GM19372 (cell line): ENCODE measurements around the gene PNRC2.
"Not testable (repeated sequence)": the region's sequence is repeated elsewhere in the genome, so short reads cannot be mapped to it uniquely, and the experiment has no call there.

ENCODE experiments used
- ATAC-seq: cut with Tn5 transposase; IDR thresholded peaks from one replicate; pipeline ENCODE4 v1.9.1; 2021; ENCODE audit warnings: mild to moderate bottlenecking, low read depth, moderate library complexity; ENCODE audit not compliant: unreplicated experiment

PNRC2 gene

DNA sequence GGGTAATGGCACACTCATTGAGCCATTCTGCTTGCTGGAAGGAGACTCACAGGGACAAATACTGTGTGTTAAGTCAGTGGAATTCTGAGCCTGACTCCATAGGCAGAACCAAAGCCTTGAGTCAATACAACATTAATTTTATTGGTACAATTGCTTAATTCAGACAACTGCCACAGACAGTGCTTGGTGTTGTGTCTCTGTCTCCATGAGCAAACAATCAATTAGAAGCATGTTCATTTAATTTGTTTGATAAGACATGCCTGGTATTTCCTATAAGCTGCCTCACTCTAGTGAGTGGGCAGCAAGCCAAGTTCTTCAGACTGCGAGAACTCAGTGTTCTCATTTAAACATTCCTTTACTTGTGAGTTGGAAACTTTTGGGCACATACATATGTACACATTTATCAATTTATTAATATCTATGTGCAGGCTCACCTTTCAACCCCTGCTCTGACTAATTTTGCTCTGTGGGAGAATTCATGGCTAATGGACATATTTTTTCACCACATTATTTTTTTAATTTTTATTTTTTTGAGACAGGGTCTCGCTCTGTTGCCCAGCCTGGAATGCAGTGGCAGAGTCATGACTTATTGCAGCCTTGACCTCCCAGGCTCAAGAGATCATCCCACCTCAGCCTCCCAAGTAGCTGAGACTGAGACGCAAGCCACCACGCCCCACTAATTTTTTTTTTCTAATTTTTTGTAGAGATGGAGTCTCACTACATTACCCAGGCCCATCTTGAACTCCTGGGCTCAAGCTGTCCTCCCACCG, 25.0 kb downstream of the PNRC2 start:
- ATAC-seq: no peak

DNA sequence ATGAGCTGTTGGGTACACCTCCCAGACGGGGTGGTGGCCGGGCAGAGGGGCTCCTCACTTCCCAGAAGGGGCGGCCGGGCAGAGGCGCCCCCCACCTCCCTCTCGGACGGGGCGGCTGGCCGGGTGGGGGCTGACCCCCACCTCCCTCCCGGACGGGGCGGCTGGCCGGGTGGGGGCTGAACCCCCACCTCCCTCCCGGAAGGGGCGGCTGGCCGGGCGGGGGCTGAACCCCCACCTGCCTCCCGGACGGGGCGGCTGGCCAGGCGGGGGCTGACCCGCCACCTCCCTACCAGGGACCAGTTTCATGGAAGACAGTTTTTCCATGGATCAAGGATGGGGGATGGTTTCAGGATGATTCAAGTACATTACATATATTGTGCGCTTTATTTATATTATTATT, 27.4 kb downstream of the PNRC2 start:
- not testable (repeated sequence) for ATAC-seq

- ATAC-seq: no peak
Observed at GRCh38 chr1:23989263-23989662, 29.6 kb downstream of the PNRC2 start.

DNA sequence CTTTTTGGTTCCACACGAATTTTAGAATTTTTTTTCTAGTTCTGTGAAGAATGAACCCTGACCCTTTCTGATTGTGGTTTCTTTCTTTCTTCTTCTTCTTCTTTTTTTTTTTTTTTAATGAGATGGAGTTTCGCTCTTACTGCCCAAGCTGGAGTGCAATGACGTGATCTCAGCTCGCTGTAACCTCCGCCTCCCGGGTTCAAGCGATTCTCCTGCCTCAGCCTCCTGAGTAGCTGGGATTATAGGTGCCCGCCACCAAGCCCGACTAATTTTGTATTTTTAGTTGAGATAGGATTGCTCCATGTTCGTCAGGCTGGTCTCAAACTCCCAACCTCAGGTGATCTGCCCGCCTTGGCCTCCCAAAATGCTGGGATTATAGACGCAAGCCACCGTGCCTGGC, 32.4 kb downstream of the PNRC2 start:
- ATAC-seq: not testable (repeated sequence)

DNA sequence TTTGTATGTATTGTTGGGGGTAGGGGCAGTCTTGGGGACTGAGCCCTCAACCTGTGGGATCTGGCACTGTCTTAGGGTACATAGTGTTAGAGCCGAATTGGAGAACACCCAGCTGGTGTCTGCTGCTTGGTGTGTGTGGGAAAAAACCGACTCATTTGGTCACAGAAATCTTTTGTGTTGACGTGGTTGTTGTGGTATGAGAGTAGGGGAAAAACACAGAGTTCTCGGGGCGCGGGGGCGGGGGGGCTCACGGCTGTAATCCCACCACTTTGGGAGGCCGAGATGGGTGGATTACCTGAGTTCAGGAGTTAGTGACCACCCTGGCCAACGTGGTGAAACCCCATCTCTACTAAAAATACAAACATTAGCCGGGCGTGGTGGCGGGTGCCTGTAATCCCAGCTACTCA, 35.8 kb downstream of the PNRC2 start:
- ATAC-seq: no peak

- ATAC-seq: no peak
Observed at GRCh38 chr1:23996700-23997229, 37.1 kb downstream of the PNRC2 start.

- ATAC-seq: no peak
Observed at GRCh38 chr1:23997812-23998211, 38.2 kb downstream of the PNRC2 start.

- no peak for ATAC-seq
Observed at GRCh38 chr1:23999156-23999671, 39.6 kb downstream of the PNRC2 start.

- ATAC-seq: no peak
Observed at GRCh38 chr1:24002695-24003094, 43.1 kb downstream of the PNRC2 start.

GRCh38 chr1:24003331-24003972, 43.8 kb downstream of the PNRC2 start:
- no peak for ATAC-seq

- no peak for ATAC-seq
Observed at GRCh38 chr1:24004132-24004531, 44.5 kb downstream of the PNRC2 start.

- no peak for ATAC-seq
Observed at GRCh38 chr1:24005163-24005562, 45.5 kb downstream of the PNRC2 start.

DNA sequence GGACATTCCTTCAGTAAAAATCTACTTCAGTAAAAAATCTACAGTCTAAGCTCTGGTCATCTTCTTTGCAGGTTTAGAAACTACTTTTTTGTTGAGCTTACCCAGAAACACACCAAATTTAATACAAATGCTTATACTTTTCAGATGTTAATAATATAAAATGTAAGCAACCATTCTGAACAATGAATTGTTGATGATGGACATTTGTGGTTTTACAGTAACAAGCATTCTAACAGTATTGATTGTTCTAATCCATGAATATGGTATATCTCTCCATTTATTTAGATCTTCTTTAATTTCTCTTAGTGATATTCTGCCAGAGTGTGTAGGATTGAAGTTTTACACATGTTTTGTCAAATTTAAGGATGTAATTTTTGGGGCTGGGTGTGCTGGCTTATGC, 47.5 kb downstream of the PNRC2 start:
- ATAC-seq: no peak

GRCh38 chr1:24008574-24009184, 49.1 kb downstream of the PNRC2 start:
- not testable (repeated sequence) for ATAC-seq

DNA sequence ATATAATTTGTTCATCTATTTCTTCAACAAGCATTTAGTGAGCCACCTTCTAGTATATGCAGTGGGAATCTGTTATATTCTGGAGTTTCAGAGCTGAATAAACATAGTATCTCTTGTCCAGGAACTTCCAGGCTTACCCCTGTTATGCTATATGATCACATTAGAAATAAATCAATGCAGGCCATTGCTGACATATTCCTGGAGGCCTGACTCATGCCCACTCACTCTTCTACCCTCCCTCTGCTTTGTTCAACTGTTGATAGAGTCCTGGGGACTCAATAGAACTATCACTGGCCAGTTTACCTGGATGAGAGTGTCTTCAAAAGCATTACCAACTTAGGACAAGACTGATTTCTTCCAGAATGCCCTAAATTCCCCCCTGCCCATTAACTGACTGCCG, 49.8 kb downstream of the PNRC2 start:
- no peak for ATAC-seq

DNA sequence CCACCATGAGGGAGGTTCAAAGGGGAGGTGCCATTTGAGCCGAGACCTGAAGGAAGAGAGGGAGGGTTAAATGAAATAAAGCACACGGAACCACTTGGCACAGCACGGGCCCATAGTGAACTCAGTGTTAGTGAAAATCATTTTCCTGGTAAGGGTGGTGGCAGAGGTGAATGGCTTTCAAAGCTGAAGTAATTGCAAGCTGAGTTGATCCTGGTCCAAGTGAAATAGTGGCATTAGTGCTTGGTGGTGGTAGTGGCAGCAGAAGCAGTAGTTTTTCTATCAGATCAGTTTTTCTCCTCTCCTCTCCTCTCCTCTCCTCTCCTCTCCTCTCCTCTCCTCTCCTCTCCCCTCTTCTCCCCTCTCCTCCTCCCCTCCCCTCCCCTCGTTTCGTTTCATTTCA, 51.0 kb downstream of the PNRC2 start:
- no peak for ATAC-seq

- ATAC-seq: not testable (repeated sequence)
Observed at GRCh38 chr1:24012878-24013277, 53.2 kb downstream of the PNRC2 start.
